ENCODE data around the gene TMPRSS11E.
"Not testable (repeated sequence)": the region's sequence is repeated elsewhere in the genome, so short reads cannot be mapped to it uniquely, and the experiment has no call there.

TMPRSS11E gene

DNA sequence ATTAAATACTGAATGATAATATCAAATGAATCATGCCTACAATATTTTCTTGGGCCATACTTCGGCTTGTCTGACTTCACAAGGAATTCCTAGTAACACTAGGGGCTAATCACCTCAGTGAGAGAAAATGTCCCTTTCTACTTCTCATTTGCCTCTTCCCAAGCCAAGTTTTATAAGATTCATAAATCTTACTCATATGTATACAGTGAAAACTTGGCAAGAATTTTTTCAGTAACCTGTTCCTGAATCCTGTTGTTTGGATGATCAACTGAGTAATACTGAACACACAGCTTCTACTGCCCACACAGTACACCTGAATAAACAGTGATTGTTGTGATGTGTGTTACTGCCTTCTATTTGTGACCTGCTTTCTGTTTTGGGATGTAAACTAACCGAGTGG, 16.5 kb downstream of the TMPRSS11E start:
- Histone ChIP-seq H3K9me3 (ENCODE audit: low read length) (no peaks in the 10 kb centered on the region), H3K4me3 (ENCODE audit: low read depth in 1 of 2, low read length in 2 of 2) (no peak overlapping the region), H3K27me3 (ENCODE audit: control insufficient read depth in 1 of 2, insufficient read depth in 2 of 2, low read length in 2 of 2) (no peaks in the 10 kb centered on the region), H3K36me3 (ENCODE audit: insufficient read depth, low read length) (no peaks in the 10 kb centered on the region), H3K27ac (ENCODE audit: low read depth, low read length) (no peak overlapping the region), H3K9ac (ENCODE audit: low read length) (no peak overlapping the region), H3K4me1 (ENCODE audit: insufficient read depth, low read length) (no peaks in the 10 kb centered on the region)

DNA sequence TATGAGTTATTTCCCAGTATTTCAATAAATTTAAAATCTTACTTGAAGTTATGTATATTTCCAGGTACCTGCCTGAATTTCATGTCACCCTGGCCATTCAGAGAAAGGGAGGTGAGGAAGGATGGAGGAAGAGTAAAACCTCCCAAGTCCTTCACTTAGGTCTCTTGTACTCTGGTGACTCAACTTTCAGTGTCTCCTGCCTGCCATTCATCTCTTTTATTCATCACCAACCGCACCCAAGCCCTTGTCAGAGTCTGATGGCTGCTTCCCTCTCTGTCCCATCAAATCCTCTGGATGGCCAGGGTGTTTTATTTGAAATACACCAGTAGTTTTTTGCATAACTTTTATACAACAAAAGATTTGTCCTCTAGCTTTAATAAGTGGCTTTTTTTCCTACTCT, 17.8 kb downstream of the TMPRSS11E start:
- H3K4me1 ChIP-seq (ENCODE audit: insufficient read depth, low read length) = no peaks in the 10 kb centered on the region
- H3K9me3 ChIP-seq (ENCODE audit: low read length) = no peaks in the 10 kb centered on the region
- H3K36me3 ChIP-seq (ENCODE audit: insufficient read depth, low read length) = no peaks in the 10 kb centered on the region
- no peak overlapping the region for H3K4me3 ChIP-seq (ENCODE audit: low read depth in 1 of 2, low read length in 2 of 2)
- no peak overlapping the region for H3K9ac ChIP-seq (ENCODE audit: low read length)
- H3K27ac ChIP-seq (ENCODE audit: low read depth, low read length) = no peak overlapping the region
- no peaks in the 10 kb centered on the region for H3K27me3 ChIP-seq (ENCODE audit: control insufficient read depth in 1 of 2, insufficient read depth in 2 of 2, low read length in 2 of 2)

DNA sequence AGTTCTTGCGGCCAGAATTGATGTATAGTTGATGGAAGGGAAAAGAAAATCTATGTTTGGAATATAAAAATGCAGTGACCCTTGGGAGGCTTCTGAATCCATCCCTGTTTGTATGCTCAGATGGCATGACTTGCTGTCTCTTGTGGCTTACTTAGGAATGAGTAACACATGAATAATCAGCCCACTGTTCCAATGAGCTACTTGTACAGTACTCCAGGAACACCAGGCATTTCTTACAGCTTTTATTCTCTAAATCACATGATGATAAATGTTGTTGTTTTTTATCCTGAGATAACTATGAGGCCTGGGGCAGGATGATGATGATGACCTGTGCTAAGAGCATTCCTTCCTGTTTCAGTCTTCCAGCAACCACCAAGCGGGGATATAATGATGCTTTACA, 18.9 kb downstream of the TMPRSS11E start:
- Histone ChIP-seq H3K36me3 (ENCODE audit: insufficient read depth, low read length) (no peaks in the 10 kb centered on the region), H3K4me3 (ENCODE audit: low read depth in 1 of 2, low read length in 2 of 2) (no peak overlapping the region), H3K9ac (ENCODE audit: low read length) (no peak overlapping the region), H3K9me3 (ENCODE audit: low read length) (no peaks in the 10 kb centered on the region), H3K27ac (ENCODE audit: low read depth, low read length) (no peak overlapping the region), H3K4me1 (ENCODE audit: insufficient read depth, low read length) (no peaks in the 10 kb centered on the region), H3K27me3 (ENCODE audit: control insufficient read depth in 1 of 2, insufficient read depth in 2 of 2, low read length in 2 of 2) (no peaks in the 10 kb centered on the region)

DNA sequence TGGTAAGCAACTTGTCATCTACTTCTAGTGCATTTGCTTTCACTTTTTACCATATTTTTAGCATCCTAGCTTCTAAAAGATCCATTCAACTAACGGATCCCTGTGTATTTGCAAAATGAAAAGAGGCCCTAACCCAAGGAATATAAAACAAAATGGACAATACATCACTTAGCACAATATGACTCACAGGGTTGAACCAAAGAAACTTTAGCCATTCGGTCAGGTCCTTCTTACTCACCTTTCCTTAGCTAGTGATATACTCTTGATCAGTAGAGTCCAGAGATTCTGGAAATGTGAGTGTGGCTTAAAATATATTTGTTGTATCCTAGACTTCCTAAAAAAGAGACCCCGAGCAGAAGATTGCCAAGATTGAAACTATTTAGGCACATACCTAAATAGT, 19.5 kb downstream of the TMPRSS11E start:
- Histone ChIP-seq H3K36me3 (ENCODE audit: insufficient read depth, low read length) (no peaks in the 10 kb centered on the region), H3K27me3 (ENCODE audit: control insufficient read depth in 1 of 2, insufficient read depth in 2 of 2, low read length in 2 of 2) (no peaks in the 10 kb centered on the region), H3K4me3 (ENCODE audit: low read depth in 1 of 2, low read length in 2 of 2) (no peak overlapping the region), H3K4me1 (ENCODE audit: insufficient read depth, low read length) (no peaks in the 10 kb centered on the region), H3K9me3 (ENCODE audit: low read length) (no peaks in the 10 kb centered on the region), H3K9ac (ENCODE audit: low read length) (no peak overlapping the region), H3K27ac (ENCODE audit: low read depth, low read length) (no peak overlapping the region)

- Histone ChIP-seq H3K4me1 (ENCODE audit: insufficient read depth, low read length) (no peaks in the 10 kb centered on the region), H3K27ac (ENCODE audit: low read depth, low read length) (no peak overlapping the region), H3K9me3 (ENCODE audit: low read length) (no peaks in the 10 kb centered on the region)
These were observed 22.2 kb downstream of the TMPRSS11E start for GRCh38 chr4:68469482-68469881.

DNA sequence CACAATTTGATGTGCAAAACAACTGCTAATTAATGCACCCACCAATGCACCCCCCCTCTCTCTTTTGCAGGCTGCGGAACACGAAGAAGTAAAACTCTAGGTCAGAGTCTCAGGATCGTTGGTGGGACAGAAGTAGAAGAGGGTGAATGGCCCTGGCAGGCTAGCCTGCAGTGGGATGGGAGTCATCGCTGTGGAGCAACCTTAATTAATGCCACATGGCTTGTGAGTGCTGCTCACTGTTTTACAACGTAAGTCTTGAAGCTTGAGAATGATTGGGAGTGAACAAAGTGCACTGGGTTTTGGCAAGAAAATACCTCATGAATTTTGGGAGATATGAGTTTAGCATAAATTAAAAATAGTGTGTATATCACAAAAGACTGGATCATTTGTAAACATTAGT, 28.9 kb downstream of the TMPRSS11E start:
- Histone ChIP-seq H3K4me3 (ENCODE audit: low read depth in 1 of 2, low read length in 2 of 2) (no peak overlapping the region), H3K27me3 (ENCODE audit: control insufficient read depth in 1 of 2, insufficient read depth in 2 of 2, low read length in 2 of 2) (no peaks in the 10 kb centered on the region), H3K27ac (ENCODE audit: low read depth, low read length) (no peak overlapping the region)

More at GRCh38 chr4:68469482-68469881, 22.2 kb downstream of the TMPRSS11E start:
- Histone ChIP-seq H3K27me3 (ENCODE audit: control insufficient read depth in 1 of 2, insufficient read depth in 2 of 2, low read length in 2 of 2) (no peaks in the 10 kb centered on the region), H3K4me3 (ENCODE audit: low read depth in 1 of 2, low read length in 2 of 2) (no peak overlapping the region), H3K9ac (ENCODE audit: low read length) (no peak overlapping the region), H3K36me3 (ENCODE audit: insufficient read depth, low read length) (no peaks in the 10 kb centered on the region)

GRCh38 chr4:68489338-68489737, 42.1 kb downstream of the TMPRSS11E start:
- Histone ChIP-seq H3K27me3 (ENCODE audit: control insufficient read depth in 1 of 2, insufficient read depth in 2 of 2, low read length in 2 of 2) (no peaks in the 10 kb centered on the region), H3K27ac (ENCODE audit: low read depth, low read length) (no peak overlapping the region), H3K9ac (ENCODE audit: low read length) (no peak overlapping the region), H3K4me3 (ENCODE audit: low read depth in 1 of 2, low read length in 2 of 2) (no peak overlapping the region), H3K9me3 (ENCODE audit: low read length) (no peaks in the 10 kb centered on the region), H3K4me1 (ENCODE audit: insufficient read depth, low read length) (no peaks in the 10 kb centered on the region), H3K36me3 (ENCODE audit: insufficient read depth, low read length) (no peaks in the 10 kb centered on the region)

More for the DNA sequence above, 28.9 kb downstream of the TMPRSS11E start:
- no peaks in the 10 kb centered on the region for H3K9me3 ChIP-seq (ENCODE audit: low read length)
- H3K36me3 ChIP-seq (ENCODE audit: insufficient read depth, low read length) = no peaks in the 10 kb centered on the region
- no peaks in the 10 kb centered on the region for H3K4me1 ChIP-seq (ENCODE audit: insufficient read depth, low read length)
- no peak overlapping the region for H3K9ac ChIP-seq (ENCODE audit: low read length)

DNA sequence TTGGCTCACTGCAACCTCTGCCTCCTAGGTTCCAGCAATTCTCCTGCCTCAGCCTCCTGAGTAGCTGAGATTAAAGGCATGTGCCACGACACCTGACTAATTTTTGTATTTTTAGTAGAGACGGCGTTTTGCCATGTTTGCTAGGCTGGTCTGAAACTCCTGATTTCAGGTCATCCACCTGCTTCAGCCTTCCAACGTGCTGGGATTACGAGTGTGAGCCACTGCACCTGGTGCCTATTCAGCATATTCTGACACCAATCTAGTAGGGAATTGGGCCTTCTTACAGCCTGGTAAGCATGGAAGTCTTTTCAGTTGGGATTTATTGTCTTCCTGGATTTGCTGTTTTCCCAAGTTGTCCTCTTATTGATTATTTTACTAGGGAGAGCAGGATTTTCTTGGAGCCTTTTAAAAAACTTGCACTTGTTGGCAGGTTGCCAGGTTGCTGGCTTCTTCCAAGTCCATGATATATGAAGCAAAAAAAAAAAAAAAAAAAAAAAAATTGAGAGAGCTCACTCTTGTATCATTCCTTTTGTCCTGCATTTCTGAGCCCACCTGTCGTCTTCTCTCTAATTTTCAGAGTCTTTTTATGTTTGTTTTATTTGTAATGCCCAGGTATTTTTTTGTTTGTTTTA, 43.7 kb downstream of the TMPRSS11E start:
- Histone ChIP-seq H3K4me3 (ENCODE audit: low read depth in 1 of 2, low read length in 2 of 2) (no peak overlapping the region), H3K4me1 (ENCODE audit: insufficient read depth, low read length) (no peaks in the 10 kb centered on the region), H3K36me3 (ENCODE audit: insufficient read depth, low read length) (no peaks in the 10 kb centered on the region), H3K9me3 (ENCODE audit: low read length) (no peaks in the 10 kb centered on the region), H3K9ac (ENCODE audit: low read length) (no peak overlapping the region), H3K27ac (ENCODE audit: low read depth, low read length) (no peak overlapping the region), H3K27me3 (ENCODE audit: control insufficient read depth in 1 of 2, insufficient read depth in 2 of 2, low read length in 2 of 2) (no peaks in the 10 kb centered on the region)

GRCh38 chr4:68494688-68495087, 47.4 kb downstream of the TMPRSS11E start:
- Histone ChIP-seq H3K4me3 (ENCODE audit: low read depth in 1 of 2, low read length in 2 of 2) (no peak overlapping the region), H3K36me3 (ENCODE audit: insufficient read depth, low read length) (no peaks in the 10 kb centered on the region), H3K27me3 (ENCODE audit: control insufficient read depth in 1 of 2, insufficient read depth in 2 of 2, low read length in 2 of 2) (no peaks in the 10 kb centered on the region), H3K9me3 (ENCODE audit: low read length) (no peaks in the 10 kb centered on the region), H3K9ac (ENCODE audit: low read length) (no peak overlapping the region), H3K4me1 (ENCODE audit: insufficient read depth, low read length) (no peaks in the 10 kb centered on the region), H3K27ac (ENCODE audit: low read depth, low read length) (no peak overlapping the region)

DNA sequence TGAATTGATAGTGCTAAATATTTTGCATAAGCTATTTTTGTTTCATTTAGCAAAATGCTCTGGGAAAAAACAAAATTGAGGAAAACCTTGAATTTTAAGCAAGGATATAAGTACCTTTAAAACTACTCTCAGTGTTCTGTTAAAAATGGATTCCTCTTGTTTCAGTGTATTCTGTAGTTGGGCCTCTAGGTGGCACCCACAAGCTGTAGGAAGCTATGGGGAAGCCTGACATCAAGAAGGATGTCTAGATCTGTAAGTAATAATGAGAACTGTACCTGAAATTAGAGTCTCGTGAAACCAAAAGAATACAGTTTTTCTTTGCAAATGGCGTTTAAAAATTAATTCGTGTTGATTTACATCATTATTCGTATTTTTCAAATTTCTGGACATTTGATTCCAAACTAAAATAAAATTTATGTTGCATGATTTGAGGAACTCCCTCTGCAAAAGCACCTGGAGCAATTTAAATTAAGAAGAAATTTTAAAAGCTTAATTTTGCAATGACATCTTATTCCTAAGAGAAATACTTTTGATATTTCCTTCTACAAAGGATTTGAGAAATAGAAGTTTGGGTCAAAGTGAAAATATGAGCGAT, 51.2 kb downstream of the TMPRSS11E start:
- no peaks in the 10 kb centered on the region for H3K36me3 ChIP-seq (ENCODE audit: insufficient read depth, low read length)
- no peaks in the 10 kb centered on the region for H3K9me3 ChIP-seq (ENCODE audit: low read length)
- H3K4me1 ChIP-seq (ENCODE audit: insufficient read depth, low read length) = no peaks in the 10 kb centered on the region
- no peak overlapping the region for H3K4me3 ChIP-seq (ENCODE audit: low read depth in 1 of 2, low read length in 2 of 2)
- H3K9ac ChIP-seq (ENCODE audit: low read length) = no peak overlapping the region
- no peaks in the 10 kb centered on the region for H3K27me3 ChIP-seq (ENCODE audit: control insufficient read depth in 1 of 2, insufficient read depth in 2 of 2, low read length in 2 of 2)
- no peak overlapping the region for H3K27ac ChIP-seq (ENCODE audit: low read depth, low read length)

GRCh38 chr4:68499021-68499420, 51.8 kb downstream of the TMPRSS11E start:
- H3K4me1 ChIP-seq (ENCODE audit: insufficient read depth, low read length) = no peaks in the 10 kb centered on the region
- H3K9me3 ChIP-seq (ENCODE audit: low read length) = no peaks in the 10 kb centered on the region
- H3K27ac ChIP-seq (ENCODE audit: low read depth, low read length) = no peak overlapping the region
- no peaks in the 10 kb centered on the region for H3K27me3 ChIP-seq (ENCODE audit: control insufficient read depth in 1 of 2, insufficient read depth in 2 of 2, low read length in 2 of 2)
- H3K36me3 ChIP-seq (ENCODE audit: insufficient read depth, low read length) = no peaks in the 10 kb centered on the region
- no peak overlapping the region for H3K4me3 ChIP-seq (ENCODE audit: low read depth in 1 of 2, low read length in 2 of 2)
- no peak overlapping the region for H3K9ac ChIP-seq (ENCODE audit: low read length)

DNA sequence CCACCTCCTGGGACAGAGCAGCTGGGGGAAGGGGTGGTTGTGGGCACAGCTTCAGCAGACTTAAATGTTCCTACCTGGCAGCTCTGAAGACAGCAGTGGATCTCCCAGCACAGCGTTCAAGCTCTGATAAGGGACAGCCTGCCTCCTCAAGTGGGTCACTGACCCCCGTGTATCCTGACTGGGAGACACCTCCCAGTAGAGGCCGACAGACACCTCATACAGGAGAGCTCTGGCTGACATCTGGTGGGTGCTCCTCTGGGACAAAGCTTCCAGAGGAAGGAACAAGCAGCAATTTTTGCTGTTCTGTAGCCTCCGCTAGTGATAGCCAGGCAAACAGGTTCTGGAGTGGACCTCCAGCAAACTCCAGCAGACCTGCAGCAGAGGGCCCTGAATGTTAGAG, 56.2 kb downstream of the TMPRSS11E start:
- not testable (repeated sequence) for H3K27me3 ChIP-seq (ENCODE audit: control insufficient read depth in 1 of 2, insufficient read depth in 2 of 2, low read length in 2 of 2); H3K27ac ChIP-seq (ENCODE audit: low read depth, low read length); H3K4me1 ChIP-seq (ENCODE audit: insufficient read depth, low read length); H3K36me3 ChIP-seq (ENCODE audit: insufficient read depth, low read length); H3K9me3 ChIP-seq (ENCODE audit: low read length); H3K4me3 ChIP-seq (ENCODE audit: low read depth in 1 of 2, low read length in 2 of 2); H3K9ac ChIP-seq (ENCODE audit: low read length)
